GM12875 (cell line): Measurements from ENCODE around the gene RGS12.

Experiments used
- H3K4me3 ChIP-seq: one replicate; pipeline ENCODE4 v1.5.1; 2011; ENCODE audit warnings: low read depth, low read length, control low read depth
- CTCF ChIP-seq: IDR thresholded peaks from 2 replicates; pipeline ENCODE4 v1.5.1; 2011; ENCODE audit warnings: low read depth, mild to moderate bottlenecking, control low read depth, inconsistent platforms, low read length, moderate library complexity, borderline replicate concordance; ENCODE audit not compliant: insufficient read depth

The RGS12 gene

GRCh38 chr4:3329887-3330286 lies 37.1 kb downstream of the RGS12 start:
- no peak for TF ChIP-seq CTCF
- no peak overlapping the region for H3K4me3 ChIP-seq

DNA sequence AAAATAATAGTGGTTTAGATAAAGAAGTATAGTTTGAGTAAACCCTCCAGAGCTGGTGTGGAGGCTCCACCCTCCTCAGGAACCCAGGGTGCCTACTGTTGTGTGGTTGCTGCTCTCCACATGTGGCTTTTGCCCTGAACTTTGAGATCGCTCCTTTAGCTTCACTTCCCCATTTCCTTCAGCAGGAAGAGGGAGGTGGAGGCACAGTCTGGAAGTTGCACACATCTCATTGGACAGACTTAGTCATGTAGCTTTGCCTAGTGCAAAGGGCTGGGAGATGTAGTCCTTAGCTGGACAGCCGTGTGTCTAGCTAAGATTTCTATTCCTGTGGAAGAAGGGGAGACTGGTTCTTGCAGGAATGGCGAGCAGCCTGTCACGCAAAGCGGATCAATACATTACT lies 37.9 kb downstream of the RGS12 start:
- H3K4me3 ChIP-seq, result no peak overlapping the region
- TF ChIP-seq CTCF, result no peak

- TF ChIP-seq CTCF, result no peak
- H3K4me3 ChIP-seq, result no peak overlapping the region
These were observed 38.9 kb downstream of the RGS12 start for GRCh38 chr4:3331511-3332394.

GRCh38 chr4:3332498-3332897 lies 39.7 kb downstream of the RGS12 start:
- TF ChIP-seq CTCF, result no peak
- H3K4me3 ChIP-seq, result no peak overlapping the region

DNA sequence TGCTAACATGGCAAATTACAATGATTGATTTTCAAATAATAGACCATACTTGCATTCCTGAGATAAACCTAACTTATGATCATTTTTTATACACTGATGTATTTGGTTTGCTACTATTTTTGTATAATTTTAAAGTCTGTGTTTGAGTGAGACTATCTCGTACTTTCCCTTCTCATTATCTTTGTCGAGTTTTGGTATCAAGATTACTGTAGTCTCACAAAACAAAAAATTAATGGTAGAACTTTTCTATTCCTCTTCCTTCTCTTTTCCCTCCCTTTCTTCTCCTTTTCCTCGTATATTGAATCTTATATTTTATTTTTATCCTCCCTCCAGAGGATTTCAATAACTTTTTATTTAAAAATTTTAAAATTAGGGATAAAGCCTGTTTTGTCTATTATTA lies 41.5 kb downstream of the RGS12 start:
- no peak overlapping the region for H3K4me3 ChIP-seq
- TF ChIP-seq CTCF, result no peak

DNA sequence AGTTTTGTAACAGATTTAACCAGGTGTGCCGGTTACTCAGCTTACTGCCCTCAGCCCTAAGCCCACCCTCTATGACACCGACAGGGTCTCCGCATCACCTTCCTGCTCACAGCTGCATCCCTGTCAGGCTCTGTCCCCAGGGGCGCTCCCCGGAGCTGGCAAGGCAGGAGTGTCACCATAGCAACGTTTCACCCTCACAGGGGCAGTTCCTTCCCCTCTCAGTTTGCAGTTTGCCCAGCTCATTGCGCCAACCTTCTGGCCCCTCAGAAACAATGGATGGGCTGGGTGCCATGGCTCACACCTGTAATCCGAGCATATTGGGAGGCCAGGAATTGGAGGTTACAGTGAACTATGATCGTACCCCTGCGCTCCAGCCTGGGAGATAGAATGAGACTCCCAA lies 42.6 kb downstream of the RGS12 start:
- H3K4me3 ChIP-seq, result no peak overlapping the region
- no peak for TF ChIP-seq CTCF

DNA sequence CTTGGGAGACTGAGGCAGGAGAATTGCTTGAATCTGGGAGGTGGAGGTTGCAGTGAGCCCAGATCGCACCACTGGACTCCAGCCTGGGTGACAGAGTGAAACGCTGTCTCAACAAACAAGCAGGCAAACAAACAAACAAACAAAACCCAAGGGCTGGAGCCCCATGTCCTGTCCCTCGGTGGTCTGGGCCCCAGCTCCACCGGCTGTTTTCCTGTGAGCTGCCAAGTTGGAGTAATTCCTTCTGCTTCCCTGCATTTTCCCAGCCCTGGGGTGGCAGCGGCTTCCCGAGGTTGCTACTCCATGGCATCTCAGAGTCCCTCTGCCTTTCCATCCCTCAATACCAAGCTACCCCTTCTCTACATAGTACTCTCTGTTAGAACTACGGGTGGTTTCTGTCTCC lies 43.2 kb downstream of the RGS12 start:
- no peak overlapping the region for H3K4me3 ChIP-seq
- no peak for TF ChIP-seq CTCF
